Gastrocnemius medialis (tissue), 4 donors: ENCODE measurements around the gene OMP.

ENCODE experiments used
- CTCF ChIP-seq, 5 experiments: fragments of 450-650 bp in 3 of 5; fragments of 200-600 bp in 2 of 5; sonication (generic) in 2 of 5; IDR thresholded peaks in 4 of 5; conservative IDR thresholded peaks in 1 of 5; 1 replicate in 4 of 5; 2 replicates in 1 of 5; pipeline ENCODE4 v1.5.1; 2016 to 2019; ENCODE audit warnings: antibody characterized with exemption in 5 of 5, mild to moderate bottlenecking in 3 of 5, moderate library complexity in 3 of 5
- POLR2A ChIP-seq, 2 donors: fragments of 450-650 bp; IDR thresholded peaks; one replicate each; pipeline ENCODE4 v1.6.1; 2017; ENCODE audit warnings: antibody characterized with exemption in 2 of 2, mild to moderate bottlenecking in 2 of 2, moderate library complexity in 2 of 2

- no peak for TF ChIP-seq CTCF (IDR thresholded peaks at IDR 0.05 in 4 of 5, conservative IDR thresholded peaks at IDR 0.05 in 1 of 5)
- TF ChIP-seq POLR2A (IDR thresholded peaks at IDR 0.05) = no peak
These were observed 24.2 kb downstream of the OMP start for GRCh38 chr11:77126861-77127234.
